Fibroblast of villous mesenchyme (primary cell): ENCODE measurements around the gene MAP3K12. TPM values are rescaled to one million over a fixed set of nuclear protein-coding genes. Genes with fewer than 3 reads are reported as not detected.

Experiments used
- DNase-seq: peaks from one replicate; pipeline ENCODE4 v3.0.0-alpha.2; 2010; ENCODE audit warnings: low read depth
- H3K4me3 ChIP-seq: 2 replicates; pipeline ENCODE4 v1.5.1; 2011; ENCODE audit warnings: low read depth, mild to moderate bottlenecking, low read length
- total RNA-seq: library from RNA; depleted of rRNA; stranded (reverse); fragments of >200 nt; gene quantifications from 2 replicates; pipeline ENCODE4 v1.2.3, GENCODE V29; 2012
- TF ChIP-seq, protein P1 (sequence below): IDR thresholded peaks from 2 replicates; pipeline ENCODE4 v1.5.1; 2012; ENCODE audit warnings: low read depth, mild to moderate bottlenecking, low read length; ENCODE audit not compliant: insufficient read depth

The MAP3K12 gene
- total RNA-seq, 1 donor: 41.0 TPM

- TF ChIP-seq, protein P1, sequence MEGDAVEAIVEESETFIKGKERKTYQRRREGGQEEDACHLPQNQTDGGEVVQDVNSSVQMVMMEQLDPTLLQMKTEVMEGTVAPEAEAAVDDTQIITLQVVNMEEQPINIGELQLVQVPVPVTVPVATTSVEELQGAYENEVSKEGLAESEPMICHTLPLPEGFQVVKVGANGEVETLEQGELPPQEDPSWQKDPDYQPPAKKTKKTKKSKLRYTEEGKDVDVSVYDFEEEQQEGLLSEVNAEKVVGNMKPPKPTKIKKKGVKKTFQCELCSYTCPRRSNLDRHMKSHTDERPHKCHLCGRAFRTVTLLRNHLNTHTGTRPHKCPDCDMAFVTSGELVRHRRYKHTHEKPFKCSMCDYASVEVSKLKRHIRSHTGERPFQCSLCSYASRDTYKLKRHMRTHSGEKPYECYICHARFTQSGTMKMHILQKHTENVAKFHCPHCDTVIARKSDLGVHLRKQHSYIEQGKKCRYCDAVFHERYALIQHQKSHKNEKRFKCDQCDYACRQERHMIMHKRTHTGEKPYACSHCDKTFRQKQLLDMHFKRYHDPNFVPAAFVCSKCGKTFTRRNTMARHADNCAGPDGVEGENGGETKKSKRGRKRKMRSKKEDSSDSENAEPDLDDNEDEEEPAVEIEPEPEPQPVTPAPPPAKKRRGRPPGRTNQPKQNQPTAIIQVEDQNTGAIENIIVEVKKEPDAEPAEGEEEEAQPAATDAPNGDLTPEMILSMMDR: no peak
- DNase-seq: peak; percentile 91
- peak overlapping the region; percentile 59 for H3K4me3 ChIP-seq
Measured at GRCh38 chr12:53492830-53493609, 6.2 kb downstream of the MAP3K12 start.

DNA sequence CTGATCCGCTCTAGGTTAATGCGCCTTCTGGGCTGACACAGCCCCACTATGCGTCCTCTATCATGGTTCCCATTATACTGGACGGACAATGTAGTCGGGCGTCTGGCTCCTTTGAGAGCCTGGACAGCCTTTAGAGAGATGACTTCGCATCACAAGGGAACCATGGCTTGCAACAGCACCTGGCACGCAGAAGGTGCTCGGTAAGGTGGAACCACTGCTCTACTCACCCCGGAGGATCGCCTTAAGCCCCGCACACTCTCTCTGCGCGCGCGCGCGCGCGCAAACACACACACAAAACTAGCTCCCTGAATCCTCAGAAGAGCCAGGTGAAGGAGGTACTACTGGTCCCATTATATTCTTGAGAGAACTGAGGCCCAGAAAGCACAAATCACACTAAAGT is 7.1 kb downstream of the MAP3K12 start:
- no peak for DNase-seq
- TF ChIP-seq, protein P1: no peak
- H3K4me3 ChIP-seq: peak overlapping the region; percentile 59

DNA sequence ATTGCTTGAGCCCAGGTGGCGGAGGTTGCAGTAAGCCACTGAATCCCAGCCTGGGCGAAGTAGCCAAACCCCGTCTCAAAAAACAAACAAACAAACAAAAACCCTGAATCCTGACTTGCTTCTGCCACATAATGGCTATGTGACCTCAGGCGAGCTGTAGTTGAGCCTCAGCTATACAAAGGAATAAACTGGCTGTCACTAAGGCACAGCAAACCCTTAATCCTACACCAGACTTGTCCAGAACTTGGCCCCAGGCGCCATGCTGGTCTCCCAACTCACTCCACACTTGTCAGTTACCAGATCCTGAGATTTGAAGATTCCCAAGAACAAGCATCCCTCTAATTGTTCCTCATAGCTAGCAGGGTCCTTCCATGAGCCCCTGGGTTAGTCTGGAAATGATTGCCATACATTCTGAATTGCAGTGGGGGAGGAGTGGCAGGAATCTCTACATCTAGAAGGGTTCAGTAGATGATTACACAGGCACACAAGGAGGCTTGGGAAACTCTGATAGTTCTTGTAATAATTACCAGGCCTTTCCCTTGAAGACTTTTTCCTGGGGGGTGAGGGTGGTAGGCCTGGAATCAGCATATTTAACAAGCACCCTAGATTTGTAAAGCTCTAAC is 9.9 kb downstream of the MAP3K12 start:
- no peak overlapping the region for H3K4me3 ChIP-seq
- no peak for DNase-seq
- TF ChIP-seq, protein P1: no peak

DNA sequence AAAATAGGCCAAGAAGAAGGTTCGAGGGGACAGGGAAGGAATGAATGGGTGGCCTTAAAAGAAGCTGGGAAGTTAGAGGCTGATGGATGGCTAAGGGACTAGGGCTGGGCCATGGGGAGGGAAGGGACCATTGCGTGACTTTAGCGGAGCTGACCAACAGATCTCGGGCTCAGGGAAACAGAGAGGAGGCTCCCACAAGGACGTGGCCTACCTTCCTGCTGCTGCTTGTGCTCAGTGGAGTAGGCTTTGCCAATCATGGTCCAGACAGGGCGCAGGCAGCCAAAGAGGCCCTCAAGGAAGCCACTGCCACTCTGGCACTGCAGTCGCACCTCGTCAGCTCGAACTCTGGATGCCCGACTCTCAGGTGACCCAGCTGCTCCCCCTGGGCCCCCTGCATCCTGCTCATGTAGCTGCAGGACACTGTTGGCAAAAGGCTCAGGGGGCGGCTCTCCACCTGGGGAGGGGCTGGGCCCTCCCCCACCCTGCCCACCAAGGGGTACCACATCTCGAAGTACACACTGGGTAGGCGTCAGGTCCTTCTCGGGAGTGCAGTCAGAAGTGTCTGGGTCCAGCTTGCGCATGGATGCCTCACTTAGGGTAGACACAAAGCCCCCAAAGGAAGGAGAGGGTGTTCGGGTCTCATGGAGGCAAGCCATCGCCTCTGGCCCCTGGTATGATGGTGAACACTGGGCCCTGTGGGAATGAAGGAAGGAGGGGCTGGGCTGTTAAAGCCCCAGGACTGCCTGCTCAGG is 12.3 kb downstream of the MAP3K12 start:
- DNase-seq: no peak
- no peak overlapping the region for H3K4me3 ChIP-seq
- TF ChIP-seq, protein P1: no peak

GRCh38 chr12:53485955-53486735 is 13.1 kb downstream of the MAP3K12 start:
- TF ChIP-seq, protein P1: no peak
- H3K4me3 ChIP-seq: no peak overlapping the region
- DNase-seq: no peak
